Activated T-helper 1 cell treated with anti-CD3 and anti-CD28 coated beads, Interleukin-12 subunit alpha, Interleukin-12 subunit beta, Interleukin-2, Interleukin-4 antibody, amounts not matched to agents 30 ng/mL and 10 ng/mL and 1 ng/mL, durations not matched to agents 14 hours and 24 hours and 36 hours (primary cell): Measurements from ENCODE around the gene BAHCC1. TPM values are rescaled to one million over a fixed set of nuclear protein-coding genes. Genes with fewer than 3 reads are reported as not detected.

Source experiments
- DNase-seq: peaks from one replicate; pipeline ENCODE4 v3.0.0; 2021; ENCODE audit warnings: low spot score
- H3K27ac Mint-ChIP-seq: one replicate; pipeline ENCODE4 v1.8.0; 2021; ENCODE audit warnings: mild to moderate bottlenecking, mixed read lengths
- H3K27me3 Mint-ChIP-seq: one replicate; pipeline ENCODE4 v1.8.0; 2022; ENCODE audit warnings: mild to moderate bottlenecking, moderate library complexity, mixed read lengths; ENCODE audit not compliant: insufficient read depth
- H3K36me3 Mint-ChIP-seq: one replicate; pipeline ENCODE4 v1.8.0; 2021; ENCODE audit warnings: low read depth, mixed read lengths
- H3K4me1 Mint-ChIP-seq: one replicate; pipeline ENCODE4 v1.8.0; 2021; ENCODE audit warnings: low read depth, mixed read lengths
- H3K4me3 Mint-ChIP-seq: one replicate; pipeline ENCODE4 v1.8.0; 2021; ENCODE audit warnings: mild to moderate bottlenecking, moderate library complexity, mixed read lengths
- H3K9me3 Mint-ChIP-seq: one replicate; pipeline ENCODE4 v1.8.0; 2021; ENCODE audit warnings: mixed read lengths
- intact Hi-C: fragments of 100-400 bp; cut with micrococcal nuclease; formaldehyde crosslinking; loops from one replicate; pipeline ENCODE4 v1.15.1; 2024
- total RNA-seq: library from RNA; stranded (reverse); gene quantifications from 2 replicates; pipeline ENCODE4 v1.2.3, GENCODE V29; 2022

Gene BAHCC1
- total RNA-seq, 1 donor from 2014 or later = 0.08 TPM

- DNase-seq = no peak
- H3K9me3 Mint-ChIP-seq = no peaks in the 10 kb centered on the region
- H3K4me1 Mint-ChIP-seq = peaks cover 24% of the 10 kb centered on the region
- peak overlapping the region; percentile 100 for H3K4me3 Mint-ChIP-seq
- peak overlapping the region; percentile 94 for H3K27ac Mint-ChIP-seq
- peaks cover 43% of the 10 kb centered on the region for H3K36me3 Mint-ChIP-seq
- H3K27me3 Mint-ChIP-seq = peaks cover 15% of the 10 kb centered on the region
- intact Hi-C loops = loop anchor here (2.0 kb wide), 2 partner anchors 22 to 106 kb away; no protein-coding TSS in a partner anchor
Observed at GRCh38 chr17:81508639-81509206, 113.5 kb downstream of the BAHCC1 start.

- intact Hi-C loops = loop anchor here (2.0 kb wide), 2 partner anchors 23 to 107 kb away; no protein-coding TSS in a partner anchor
- Mint-ChIP-seq H3K9me3 (no peaks in the 10 kb centered on the region), H3K4me3 (peak overlapping the region; percentile 100), H3K27ac (peak overlapping the region; percentile 94), H3K27me3 (peaks cover 10% of the 10 kb centered on the region), H3K36me3 (peaks cover 43% of the 10 kb centered on the region), H3K4me1 (peaks cover 24% of the 10 kb centered on the region)
- DNase-seq = no peak
Observed at GRCh38 chr17:81509207-81509971, 114.1 kb downstream of the BAHCC1 start.

DNA sequence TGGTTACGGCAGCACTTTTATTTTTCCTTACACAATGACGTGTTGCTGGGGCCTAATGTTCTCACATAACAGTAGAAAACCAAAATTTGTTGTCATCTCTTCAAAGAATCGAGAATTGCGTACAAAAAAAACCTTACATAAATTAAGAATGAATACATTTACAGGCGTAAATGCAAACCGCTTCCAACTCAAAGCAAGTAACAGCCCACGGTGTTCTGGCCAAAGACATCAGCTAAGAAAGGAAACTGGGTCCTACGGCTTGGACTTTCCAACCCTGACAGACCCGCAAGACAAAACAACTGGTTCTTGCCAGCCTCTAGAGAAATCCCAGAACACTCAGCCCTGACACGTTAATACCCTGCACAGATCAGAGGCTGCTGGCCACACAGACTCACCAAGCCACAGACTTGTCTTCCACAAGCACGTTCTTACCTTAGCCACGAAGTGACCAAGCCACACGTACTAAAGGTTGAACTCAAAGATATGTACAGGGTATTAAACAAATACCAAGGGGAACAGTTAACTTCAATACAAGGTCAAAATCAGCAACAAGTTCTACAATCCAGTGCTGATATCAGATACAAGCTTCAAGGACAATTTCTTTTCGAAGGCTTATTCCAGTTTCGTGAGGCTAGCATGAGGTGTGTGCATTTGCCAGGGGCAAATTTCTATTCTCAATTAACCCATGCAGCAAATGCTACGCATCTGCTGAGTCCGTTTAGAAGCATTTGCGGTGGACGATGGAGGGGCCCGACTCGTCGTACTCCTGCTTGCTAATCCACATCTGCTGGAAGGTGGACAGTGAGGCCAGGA, 114.9 kb downstream of the BAHCC1 start:
- peaks cover 24% of the 10 kb centered on the region for H3K4me1 Mint-ChIP-seq
- H3K9me3 Mint-ChIP-seq = no peaks in the 10 kb centered on the region
- DNase-seq = no peak
- H3K36me3 Mint-ChIP-seq = peaks cover 43% of the 10 kb centered on the region
- H3K27ac Mint-ChIP-seq = peak overlapping the region; percentile 94
- intact Hi-C loops = loop anchor here (2.0 to 5.0 kb wide), 4 partner anchors 23 to 1713 kb away; partner anchors contain the start of genes ARHGDIA and CBX8
- peaks cover 3% of the 10 kb centered on the region for H3K27me3 Mint-ChIP-seq
- H3K4me3 Mint-ChIP-seq = peak overlapping the region; percentile 100

DNA sequence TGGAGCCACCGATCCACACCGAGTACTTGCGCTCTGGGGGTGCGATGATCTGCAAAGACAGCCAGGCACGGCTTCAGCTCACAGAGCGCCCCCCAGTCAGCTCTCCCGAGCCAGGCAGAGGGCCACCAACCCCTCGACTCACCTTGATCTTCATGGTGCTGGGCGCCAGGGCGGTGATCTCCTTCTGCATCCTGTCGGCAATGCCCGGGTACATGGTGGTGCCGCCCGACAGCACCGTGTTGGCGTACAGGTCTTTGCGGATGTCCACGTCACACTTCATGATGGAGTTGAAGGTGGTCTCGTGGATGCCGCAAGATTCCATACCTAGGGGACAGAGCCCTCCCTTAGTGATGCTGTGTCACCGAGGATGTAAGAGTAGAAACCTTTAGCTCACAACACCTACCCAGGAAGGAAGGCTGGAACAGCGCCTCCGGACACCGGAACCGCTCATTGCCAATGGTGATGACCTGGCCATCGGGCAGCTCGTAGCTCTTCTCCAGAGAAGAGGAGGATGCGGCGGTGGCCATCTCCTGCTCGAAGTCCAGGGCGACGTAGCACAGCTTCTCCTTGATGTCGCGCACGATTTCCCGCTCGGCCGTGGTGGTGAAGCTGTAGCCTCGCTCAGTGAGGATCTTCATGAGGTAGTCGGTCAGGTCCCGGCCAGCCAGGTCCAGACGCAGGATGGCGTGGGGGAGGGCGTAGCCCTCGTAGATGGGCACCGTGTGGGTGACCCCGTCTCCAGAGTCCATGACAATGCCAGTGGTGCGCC, 115.7 kb downstream of the BAHCC1 start:
- peaks cover 28% of the 10 kb centered on the region for H3K4me1 Mint-ChIP-seq
- peak overlapping the region; percentile 100 for H3K4me3 Mint-ChIP-seq
- H3K27ac Mint-ChIP-seq = peak overlapping the region; percentile 94
- H3K36me3 Mint-ChIP-seq = peaks cover 43% of the 10 kb centered on the region
- no peaks in the 10 kb centered on the region for H3K9me3 Mint-ChIP-seq
- intact Hi-C loops = loop anchor here (5.0 kb wide), 2 partner anchors 361 to 1714 kb away; partner anchors contain the start of genes ARHGDIA and CBX8
- H3K27me3 Mint-ChIP-seq = no peaks in the 10 kb centered on the region
- peak; percentile 30 for DNase-seq

DNA sequence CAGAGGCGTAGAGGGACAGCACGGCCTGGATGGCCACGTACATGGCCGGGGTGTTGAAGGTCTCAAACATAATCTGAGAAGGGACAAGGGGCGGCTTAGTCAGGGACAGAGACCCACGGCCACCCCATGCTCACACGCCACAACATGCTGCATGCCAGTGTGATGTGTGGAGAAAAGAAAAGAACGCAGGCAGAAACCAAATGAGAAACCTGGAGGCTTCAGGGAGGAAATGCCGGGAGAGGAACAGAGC, 116.2 kb downstream of the BAHCC1 start:
- H3K27me3 Mint-ChIP-seq = no peaks in the 10 kb centered on the region
- H3K4me1 Mint-ChIP-seq = peaks cover 28% of the 10 kb centered on the region
- peak overlapping the region; percentile 94 for H3K27ac Mint-ChIP-seq
- DNase-seq = no peak
- no peaks in the 10 kb centered on the region for H3K9me3 Mint-ChIP-seq
- intact Hi-C loops = loop anchor here (5.0 kb wide), 2 partner anchors 361 to 1714 kb away; partner anchors contain the start of genes ARHGDIA and CBX8
- peak overlapping the region; percentile 100 for H3K4me3 Mint-ChIP-seq
- peaks cover 43% of the 10 kb centered on the region for H3K36me3 Mint-ChIP-seq

- Mint-ChIP-seq H3K4me3 (peak overlapping the region; percentile 100), H3K9me3 (no peaks in the 10 kb centered on the region), H3K36me3 (peaks cover 43% of the 10 kb centered on the region), H3K27me3 (no peaks in the 10 kb centered on the region), H3K4me1 (peaks cover 28% of the 10 kb centered on the region), H3K27ac (peak overlapping the region; percentile 94)
- intact Hi-C loops = loop anchor here (2.0 to 5.0 kb wide), 4 partner anchors 117 to 1715 kb away; partner anchors contain the start of genes ARHGDIA, BAHCC1 and CBX8
- DNase-seq = peak; percentile 41
Observed at GRCh38 chr17:81511804-81512561, 116.7 kb downstream of the BAHCC1 start.

DNA sequence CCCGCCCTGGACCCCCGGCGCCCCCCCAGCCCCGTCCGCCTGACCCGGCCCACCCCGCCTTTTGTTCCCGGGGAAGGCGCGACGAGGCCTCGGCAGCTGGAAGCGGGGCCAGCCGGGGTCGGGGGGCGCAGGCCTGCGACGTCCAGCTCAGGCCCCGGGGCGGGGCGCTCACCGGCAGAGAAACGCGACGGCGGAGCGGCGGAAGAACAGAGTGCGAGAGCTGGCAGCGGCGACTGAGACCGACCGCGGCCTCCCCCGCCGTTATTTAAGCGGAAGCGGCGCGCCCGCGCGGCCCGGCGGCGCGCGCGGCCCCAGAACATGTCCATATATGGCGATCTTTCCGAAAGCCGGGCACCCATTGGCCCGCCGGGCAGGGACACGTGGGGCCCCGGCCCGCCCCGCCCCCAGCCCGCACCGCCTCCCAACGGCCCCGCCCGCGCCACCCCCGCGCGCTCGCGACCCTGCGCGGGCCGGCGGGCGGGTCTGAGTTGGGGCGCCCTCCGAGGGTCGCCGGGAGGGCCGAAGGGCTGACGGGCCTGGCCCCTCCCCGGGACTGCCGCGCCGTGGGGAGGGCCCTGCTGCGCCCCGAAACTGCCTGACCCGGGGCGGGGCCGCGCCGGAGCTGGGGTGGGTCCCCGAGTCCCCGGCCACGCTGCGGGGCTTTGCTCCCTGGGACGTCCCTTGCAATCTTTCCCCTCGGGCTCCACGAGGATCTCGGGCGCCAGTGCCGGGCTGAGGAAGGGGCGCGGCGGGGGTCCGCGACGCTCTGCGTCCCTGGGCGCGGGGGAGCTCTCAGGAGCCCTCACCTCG, 117.5 kb downstream of the BAHCC1 start, which contains the start of gene ACTG1:
Gene ACTG1, minus strand, starts transcription at position 238 of the 810 bp plus-strand sequence. CDS start 445 bp downstream, outside the sequence.
- Mint-ChIP-seq H3K9me3 (no peaks in the 10 kb centered on the region), H3K27ac (peak within 1 kb of the TSS; percentile 94), H3K4me3 (peak within 1 kb of the TSS; percentile 100), H3K27me3 (no peaks in the 10 kb centered on the region), H3K36me3 (peaks cover 40% of the 10 kb centered on the region), H3K4me1 (peaks cover 24% of the 10 kb centered on the region)
- DNase-seq = peak; percentile 88
- intact Hi-C loops = loop anchor here (2.0 to 5.0 kb wide), 4 partner anchors 118 to 1715 kb away; partner anchors contain the start of genes ARHGDIA, BAHCC1 and CBX8

DNA sequence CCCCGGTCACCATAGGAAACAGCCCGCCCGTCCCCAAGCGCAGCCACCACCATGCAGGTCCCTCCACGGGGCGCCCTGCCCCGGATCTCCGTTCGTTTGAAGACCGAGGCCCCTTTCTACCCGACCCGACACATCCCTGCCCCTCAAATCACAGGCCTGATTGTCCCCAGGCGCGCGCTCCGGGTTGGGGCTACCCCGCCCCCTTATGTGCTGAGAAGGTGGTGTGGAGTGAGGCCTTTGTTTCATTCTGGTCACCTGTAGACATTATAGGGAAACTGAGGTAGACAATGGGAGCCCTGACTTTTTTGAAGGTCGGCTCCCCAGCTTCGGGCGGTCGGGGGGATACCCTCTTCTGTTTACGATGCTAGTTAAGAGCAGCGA, 118.1 kb downstream of the BAHCC1 start:
- peaks cover 39% of the 10 kb centered on the region for H3K36me3 Mint-ChIP-seq
- intact Hi-C loops = loop anchor here (2.0 to 5.0 kb wide), 4 partner anchors 119 to 1716 kb away; partner anchors contain the start of genes ARHGDIA, BAHCC1 and CBX8
- DNase-seq = peak; percentile 53
- peak overlapping the region; percentile 89 for H3K4me3 Mint-ChIP-seq
- H3K9me3 Mint-ChIP-seq = no peaks in the 10 kb centered on the region
- H3K4me1 Mint-ChIP-seq = peaks cover 27% of the 10 kb centered on the region
- no peaks in the 10 kb centered on the region for H3K27me3 Mint-ChIP-seq
- H3K27ac Mint-ChIP-seq = peak overlapping the region; percentile 91

- peak; percentile 28 for DNase-seq
- Mint-ChIP-seq H3K4me1 (peaks cover 24% of the 10 kb centered on the region), H3K36me3 (peaks cover 33% of the 10 kb centered on the region), H3K27ac (peak overlapping the region; percentile 91), H3K9me3 (no peaks in the 10 kb centered on the region), H3K27me3 (no peaks in the 10 kb centered on the region), H3K4me3 (peak overlapping the region; percentile 89)
- intact Hi-C loops = loop anchor here (1.0 to 5.0 kb wide), 8 partner anchors 23 to 1717 kb away; partner anchors contain the start of genes ARHGDIA, BAHCC1 and CBX8
Observed at GRCh38 chr17:81513753-81514488, 118.7 kb downstream of the BAHCC1 start.

DNA sequence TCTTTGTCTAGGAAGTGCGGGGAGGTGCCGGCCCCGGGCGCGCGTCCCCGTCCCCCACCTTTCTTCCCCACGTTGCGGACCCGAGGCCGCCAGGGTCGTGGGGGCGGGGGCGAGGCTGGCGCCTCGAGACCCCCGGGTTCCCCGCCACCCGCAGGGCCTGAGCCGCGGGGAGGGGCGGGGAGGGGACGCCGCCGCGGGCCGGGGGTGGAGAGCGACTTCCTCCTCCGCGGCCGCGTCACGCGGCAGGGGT, 119.2 kb downstream of the BAHCC1 start:
- no peaks in the 10 kb centered on the region for H3K9me3 Mint-ChIP-seq
- intact Hi-C loops = loop anchor here (1.0 to 5.0 kb wide), 6 partner anchors 22 to 1717 kb away; partner anchors contain the start of genes ARHGDIA and CBX8
- DNase-seq = no peak
- H3K36me3 Mint-ChIP-seq = peaks cover 28% of the 10 kb centered on the region
- peak overlapping the region; percentile 89 for H3K4me3 Mint-ChIP-seq
- H3K27ac Mint-ChIP-seq = peak overlapping the region; percentile 63
- H3K27me3 Mint-ChIP-seq = no peaks in the 10 kb centered on the region
- peaks cover 19% of the 10 kb centered on the region for H3K4me1 Mint-ChIP-seq
